ENCODE data around the gene NKX2-1. TPM values are rescaled to one million over a fixed set of nuclear protein-coding genes. Genes with fewer than 3 reads are reported as not detected.
A peak's percentile ranks its signal among the peaks of the same experiment; 100 is the strongest.

Gene NKX2-1
- total RNA-seq, 1 donor from 2014 or later: not detected

- Histone ChIP-seq H3K27me3 (peaks cover 24% of the 10 kb centered on the region), H3K27ac (no peak overlapping the region), H3K36me3 (no peaks in the 10 kb centered on the region), H3K4me3 (no peak overlapping the region), H3K4me1 (peaks cover 15% of the 10 kb centered on the region), H3K9me3 (no peaks in the 10 kb centered on the region)
- TF ChIP-seq POLR2A (IDR thresholded peaks at IDR 0.05): no peak
- no peak for TF ChIP-seq CTCF (IDR thresholded peaks at IDR 0.05)
- DNase-seq (ENCODE audit: extremely low spot score in 2 of 2): no peak
- intact Hi-C loops (cut with DNase I): no loop called here
These were observed 5.5 kb downstream of the NKX2-1 start for GRCh38 chr14:36514278-36515104.

GRCh38 chr14:36513451-36514277 is 6.4 kb downstream of the NKX2-1 start:
- H3K27ac ChIP-seq: no peak overlapping the region
- H3K27me3 ChIP-seq: peaks cover 16% of the 10 kb centered on the region
- H3K36me3 ChIP-seq: no peaks in the 10 kb centered on the region
- intact Hi-C loops (cut with DNase I): no loop called here
- no peak overlapping the region for H3K4me3 ChIP-seq
- no peak for DNase-seq (ENCODE audit: extremely low spot score in 2 of 2)
- TF ChIP-seq CTCF (IDR thresholded peaks at IDR 0.05) (no peak), POLR2AphosphoS5 (IDR thresholded peaks at IDR 0.05; ENCODE audit: insufficient read depth in 1 of 2, low read depth in 1 of 2) (no peak), POLR2A (IDR thresholded peaks at IDR 0.05) (no peak)
- no peaks in the 10 kb centered on the region for H3K9me3 ChIP-seq
- peaks cover 6% of the 10 kb centered on the region for H3K4me1 ChIP-seq

GRCh38 chr14:36513012-36513420 is 7.0 kb downstream of the NKX2-1 start:
- Histone ChIP-seq H3K4me1 (no peaks in the 10 kb centered on the region), H3K4me3 (no peak overlapping the region), H3K27ac (no peak overlapping the region), H3K36me3 (no peaks in the 10 kb centered on the region), H3K9me3 (no peaks in the 10 kb centered on the region), H3K27me3 (peaks cover 12% of the 10 kb centered on the region)
- intact Hi-C loops (cut with DNase I): no loop called here
- TF ChIP-seq POLR2A (IDR thresholded peaks at IDR 0.05) (no peak), POLR2AphosphoS5 (IDR thresholded peaks at IDR 0.05; ENCODE audit: insufficient read depth in 1 of 2, low read depth in 1 of 2) (no peak)
- peak in 1 of 2 donors; percentile 60 for DNase-seq (ENCODE audit: extremely low spot score in 2 of 2)

GRCh38 chr14:36512585-36513003 is 7.4 kb downstream of the NKX2-1 start:
- Histone ChIP-seq H3K36me3 (no peaks in the 10 kb centered on the region), H3K27ac (no peak overlapping the region), H3K4me3 (no peak overlapping the region), H3K27me3 (peaks cover 12% of the 10 kb centered on the region), H3K4me1 (no peaks in the 10 kb centered on the region), H3K9me3 (no peaks in the 10 kb centered on the region)
- TF ChIP-seq POLR2A (IDR thresholded peaks at IDR 0.05): no peak
- no peak for TF ChIP-seq POLR2AphosphoS5 (IDR thresholded peaks at IDR 0.05; ENCODE audit: insufficient read depth in 1 of 2, low read depth in 1 of 2)
- no peak for TF ChIP-seq CTCF (IDR thresholded peaks at IDR 0.05)
- DNase-seq (ENCODE audit: extremely low spot score in 2 of 2): no peak
- intact Hi-C loops (cut with DNase I): no loop called here

GRCh38 chr14:36511981-36512584 is 7.9 kb downstream of the NKX2-1 start:
- DNase-seq (ENCODE audit: extremely low spot score in 2 of 2): no peak
- intact Hi-C loops (cut with DNase I): no loop called here
- H3K27ac ChIP-seq: no peak overlapping the region
- H3K4me3 ChIP-seq: no peak overlapping the region
- peaks cover 16% of the 10 kb centered on the region for H3K27me3 ChIP-seq
- H3K4me1 ChIP-seq: no peaks in the 10 kb centered on the region
- H3K36me3 ChIP-seq: no peaks in the 10 kb centered on the region
- no peaks in the 10 kb centered on the region for H3K9me3 ChIP-seq
- no peak for TF ChIP-seq POLR2A (IDR thresholded peaks at IDR 0.05)
- no peak for TF ChIP-seq POLR2AphosphoS5 (IDR thresholded peaks at IDR 0.05; ENCODE audit: insufficient read depth in 1 of 2, low read depth in 1 of 2)
- TF ChIP-seq CTCF (IDR thresholded peaks at IDR 0.05): no peak

All from vagina (tissue), 2 donors.